Measurements from ENCODE around the gene GNG7.

GRCh38 chr19:2670217-2670616, 32.3 kb downstream of the GNG7 start:
- TF ChIP-seq CTCF (IDR thresholded peaks at IDR 0.05) (no peak), POLR2A (IDR thresholded peaks at IDR 0.05) (no peak)

Data from adrenal gland (tissue), 5 donors.